Vagina (tissue), 2 donors: ENCODE results near the gene DNM3. TPM values are rescaled to one million over a fixed set of nuclear protein-coding genes. Genes with fewer than 3 reads are reported as not detected.

ENCODE experiments used
- DNase-seq, 2 donors: peaks; one replicate each; pipeline ENCODE4 v3.0.0-alpha.2; 2017; ENCODE audit errors: extremely low spot score in 2 of 2
- H3K27ac ChIP-seq: fragments of 200-600 bp; sonication (generic); one replicate; pipeline ENCODE4 v1.5.1; 2019
- H3K27me3 ChIP-seq: fragments of 200-600 bp; sonication (generic); one replicate; pipeline ENCODE4 v1.5.1; 2019
- H3K36me3 ChIP-seq, 2 donors: fragments of 200-600 bp; sonication (generic); one replicate each; pipeline ENCODE4 v1.5.1; 2017 to 2019
- H3K4me1 ChIP-seq: fragments of 200-600 bp; sonication (generic); one replicate; pipeline ENCODE4 v1.5.1; 2019
- H3K4me3 ChIP-seq, 2 donors: fragments of 200-600 bp; sonication (generic); 1 replicate in 1 of 2; 2 replicates in 1 of 2; pipeline ENCODE4 v1.5.1; 2016 to 2019
- H3K9me3 ChIP-seq: fragments of 200-600 bp; sonication (generic); one replicate; pipeline ENCODE4 v1.5.1; 2019
- CTCF ChIP-seq, 3 experiments: fragments of 450-650 bp in 2 of 3; fragments of 200-600 bp in 1 of 3; sonication (generic) in 1 of 3; IDR thresholded peaks; one replicate each; pipeline ENCODE4 v1.5.1; 2017 to 2019; ENCODE audit warnings: antibody characterized with exemption in 3 of 3, mild to moderate bottlenecking in 2 of 3, moderate library complexity in 2 of 3
- POLR2A ChIP-seq, 2 donors: fragments of 450-650 bp; IDR thresholded peaks; one replicate each; pipeline ENCODE4 v1.6.1; 2017; ENCODE audit warnings: antibody characterized with exemption in 2 of 2, mild to moderate bottlenecking in 2 of 2, moderate library complexity in 2 of 2
- POLR2AphosphoS5 ChIP-seq, 2 donors: sonication (generic); formaldehyde crosslinking; IDR thresholded peaks; one replicate each; pipeline ENCODE4 v1.9.0; 2017; ENCODE audit warnings: antibody characterized with exemption in 2 of 2, mild to moderate bottlenecking in 2 of 2, low read depth in 1 of 2; ENCODE audit not compliant: insufficient read depth in 1 of 2
- intact Hi-C: fragments of 100-400 bp; cut with DNase I; formaldehyde crosslinking; loops from one replicate; pipeline ENCODE4 v1.15.1; 2023
- total RNA-seq: library from RNA; depleted of rRNA; stranded (reverse); fragments of >200 nt; gene quantifications from one replicate; pipeline ENCODE4 v1.2.3, GENCODE V29; 2016

DNM3 gene
- total RNA-seq, 1 donor from 2014 or later, result 15.5 TPM

GRCh38 chr1:171969813-171970212, 128.5 kb downstream of the DNM3 start:
- Histone ChIP-seq H3K27me3 (no peaks in the 10 kb centered on the region), H3K4me1 (peaks cover 6% of the 10 kb centered on the region), H3K27ac (no peak overlapping the region), H3K4me3 (no peak overlapping the region), H3K9me3 (no peaks in the 10 kb centered on the region), H3K36me3 (no peaks in the 10 kb centered on the region)
- no peak for DNase-seq
- intact Hi-C loops, result no loop called here
- no peak for TF ChIP-seq POLR2A (IDR thresholded peaks at IDR 0.05)
- no peak for TF ChIP-seq POLR2AphosphoS5 (IDR thresholded peaks at IDR 0.05; ENCODE audit: insufficient read depth in 1 of 2, low read depth in 1 of 2)
- TF ChIP-seq CTCF (IDR thresholded peaks at IDR 0.05), result no peak

- Histone ChIP-seq H3K27me3 (no peaks in the 10 kb centered on the region), H3K4me3 (no peak overlapping the region), H3K9me3 (no peaks in the 10 kb centered on the region), H3K4me1 (no peaks in the 10 kb centered on the region), H3K36me3 (no peaks in the 10 kb centered on the region), H3K27ac (no peak overlapping the region)
- TF ChIP-seq POLR2A (IDR thresholded peaks at IDR 0.05) (no peak), POLR2AphosphoS5 (IDR thresholded peaks at IDR 0.05; ENCODE audit: insufficient read depth in 1 of 2, low read depth in 1 of 2) (no peak), CTCF (IDR thresholded peaks at IDR 0.05) (no peak)
- intact Hi-C loops, result no loop called here
- no peak for DNase-seq
Observed at GRCh38 chr1:171972846-171973245, 131.5 kb downstream of the DNM3 start.

GRCh38 chr1:171973421-171973820, 132.1 kb downstream of the DNM3 start:
- intact Hi-C loops, result no loop called here
- no peaks in the 10 kb centered on the region for H3K4me1 ChIP-seq

GRCh38 chr1:171981303-171981702, 140.0 kb downstream of the DNM3 start:
- H3K27ac ChIP-seq, result no peak overlapping the region
- no peak for TF ChIP-seq CTCF (IDR thresholded peaks at IDR 0.05)
- no peak for TF ChIP-seq POLR2A (IDR thresholded peaks at IDR 0.05)
- no peak for TF ChIP-seq POLR2AphosphoS5 (IDR thresholded peaks at IDR 0.05; ENCODE audit: insufficient read depth in 1 of 2, low read depth in 1 of 2)
- intact Hi-C loops, result no loop called here

More at GRCh38 chr1:171973421-171973820, 132.1 kb downstream of the DNM3 start:
- H3K27ac ChIP-seq, result no peak overlapping the region
- TF ChIP-seq CTCF (IDR thresholded peaks at IDR 0.05) (no peak), POLR2A (IDR thresholded peaks at IDR 0.05) (no peak), POLR2AphosphoS5 (IDR thresholded peaks at IDR 0.05; ENCODE audit: insufficient read depth in 1 of 2, low read depth in 1 of 2) (no peak)
- H3K4me3 ChIP-seq, result no peak overlapping the region
- no peaks in the 10 kb centered on the region for H3K9me3 ChIP-seq
- DNase-seq, result no peak
- H3K36me3 ChIP-seq, result no peaks in the 10 kb centered on the region
- no peaks in the 10 kb centered on the region for H3K27me3 ChIP-seq

GRCh38 chr1:171983584-171983983, 142.3 kb downstream of the DNM3 start:
- Histone ChIP-seq H3K9me3 (no peaks in the 10 kb centered on the region), H3K4me3 (no peak overlapping the region), H3K36me3 (peaks cover 0 to 5% of the 10 kb centered on the region in 2 donors), H3K27me3 (no peaks in the 10 kb centered on the region), H3K4me1 (no peaks in the 10 kb centered on the region), H3K27ac (no peak overlapping the region)
- DNase-seq, result no peak
- TF ChIP-seq POLR2AphosphoS5 (IDR thresholded peaks at IDR 0.05; ENCODE audit: insufficient read depth in 1 of 2, low read depth in 1 of 2), result no peak
- TF ChIP-seq CTCF (IDR thresholded peaks at IDR 0.05), result peak in 1 of 3 experiments; percentile 13
- intact Hi-C loops, result no loop called here

More at GRCh38 chr1:171981303-171981702, 140.0 kb downstream of the DNM3 start:
- H3K4me3 ChIP-seq, result no peak overlapping the region
- no peaks in the 10 kb centered on the region for H3K4me1 ChIP-seq
- H3K36me3 ChIP-seq, result no peaks in the 10 kb centered on the region
- no peaks in the 10 kb centered on the region for H3K9me3 ChIP-seq
- H3K27me3 ChIP-seq, result no peaks in the 10 kb centered on the region
- no peak for DNase-seq
